ENCODE data around the gene EFCAB14. TPM values are rescaled to one million over a fixed set of nuclear protein-coding genes. Genes with fewer than 3 reads are reported as not detected.

The EFCAB14 gene, protein sequence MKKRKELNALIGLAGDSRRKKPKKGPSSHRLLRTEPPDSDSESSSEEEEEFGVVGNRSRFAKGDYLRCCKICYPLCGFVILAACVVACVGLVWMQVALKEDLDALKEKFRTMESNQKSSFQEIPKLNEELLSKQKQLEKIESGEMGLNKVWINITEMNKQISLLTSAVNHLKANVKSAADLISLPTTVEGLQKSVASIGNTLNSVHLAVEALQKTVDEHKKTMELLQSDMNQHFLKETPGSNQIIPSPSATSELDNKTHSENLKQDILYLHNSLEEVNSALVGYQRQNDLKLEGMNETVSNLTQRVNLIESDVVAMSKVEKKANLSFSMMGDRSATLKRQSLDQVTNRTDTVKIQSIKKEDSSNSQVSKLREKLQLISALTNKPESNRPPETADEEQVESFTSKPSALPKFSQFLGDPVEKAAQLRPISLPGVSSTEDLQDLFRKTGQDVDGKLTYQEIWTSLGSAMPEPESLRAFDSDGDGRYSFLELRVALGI
- total RNA-seq: 116 TPM
- long read RNA-seq, full-length matches to known transcripts: 46 of 123 reads
- long read RNA-seq, partial matches to known transcripts: 8 of 123 reads
- long read RNA-seq, other reads (novel, unspliced or antisense): 69 of 123 reads

DNA sequence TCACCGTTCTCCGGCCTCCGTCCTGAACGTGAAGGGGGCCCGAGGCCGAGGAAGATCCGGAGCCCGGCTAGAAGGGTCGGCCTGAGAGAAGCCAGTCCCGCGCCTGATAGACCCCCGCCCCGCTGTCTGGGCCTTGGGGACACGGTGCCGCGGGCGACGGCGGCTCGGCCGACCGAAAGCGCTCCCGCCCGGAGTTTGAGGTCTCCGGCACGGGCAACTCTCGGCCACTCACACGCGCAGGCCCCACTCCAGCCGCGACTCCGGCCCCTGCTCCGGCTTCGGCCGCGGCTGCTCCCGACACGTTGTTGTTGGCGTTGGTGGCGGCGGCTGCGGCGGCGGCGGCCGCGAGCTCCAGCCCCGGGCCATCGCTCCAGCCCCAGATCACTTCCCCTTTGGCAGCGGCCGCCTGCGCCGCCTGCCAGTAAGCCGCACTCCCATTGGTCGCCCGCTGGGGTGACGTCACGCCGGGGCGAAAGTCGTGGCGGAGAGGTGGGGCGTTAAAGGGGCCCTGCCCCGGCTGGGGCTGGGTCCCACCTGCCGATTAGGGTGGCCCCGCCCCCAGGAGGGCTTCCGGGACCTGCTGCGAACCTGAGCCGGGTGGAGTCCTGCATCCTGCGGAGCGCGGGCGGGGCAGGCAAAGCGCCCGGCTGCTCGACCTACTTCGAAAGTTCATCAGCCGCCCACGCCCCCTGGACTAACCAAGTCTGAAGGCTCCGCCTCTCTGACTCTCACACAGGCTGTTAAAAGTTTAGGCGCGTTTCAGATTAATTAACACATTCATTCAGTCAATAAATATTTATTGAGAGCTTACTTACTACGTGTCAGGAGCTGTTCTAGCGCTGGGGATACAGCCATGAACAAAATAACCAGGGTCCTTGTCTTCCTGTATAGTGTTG lies at the start of gene EFCAB14:
EFCAB14 (minus strand) TSS at position 388 of the 896 bp plus-strand sequence. CDS start 1,027 bp downstream, outside the sequence.
- Histone ChIP-seq H3K9me3 (no peaks in the 10 kb centered on the region), H3K27ac (peak within 1 kb of the TSS; percentile 96), H3K4me1 (peaks cover 43% of the 10 kb centered on the region), H3K27me3 (ENCODE audit: low read depth) (no peaks in the 10 kb centered on the region), H3K36me3 (peaks cover 29% of the 10 kb centered on the region), H3K4me3 (peak within 1 kb of the TSS; percentile 90)
- DNase-seq (peak; percentile 98), ATAC-seq (peak; percentile 98 to 99)
- TF ChIP-seq, protein P1, sequence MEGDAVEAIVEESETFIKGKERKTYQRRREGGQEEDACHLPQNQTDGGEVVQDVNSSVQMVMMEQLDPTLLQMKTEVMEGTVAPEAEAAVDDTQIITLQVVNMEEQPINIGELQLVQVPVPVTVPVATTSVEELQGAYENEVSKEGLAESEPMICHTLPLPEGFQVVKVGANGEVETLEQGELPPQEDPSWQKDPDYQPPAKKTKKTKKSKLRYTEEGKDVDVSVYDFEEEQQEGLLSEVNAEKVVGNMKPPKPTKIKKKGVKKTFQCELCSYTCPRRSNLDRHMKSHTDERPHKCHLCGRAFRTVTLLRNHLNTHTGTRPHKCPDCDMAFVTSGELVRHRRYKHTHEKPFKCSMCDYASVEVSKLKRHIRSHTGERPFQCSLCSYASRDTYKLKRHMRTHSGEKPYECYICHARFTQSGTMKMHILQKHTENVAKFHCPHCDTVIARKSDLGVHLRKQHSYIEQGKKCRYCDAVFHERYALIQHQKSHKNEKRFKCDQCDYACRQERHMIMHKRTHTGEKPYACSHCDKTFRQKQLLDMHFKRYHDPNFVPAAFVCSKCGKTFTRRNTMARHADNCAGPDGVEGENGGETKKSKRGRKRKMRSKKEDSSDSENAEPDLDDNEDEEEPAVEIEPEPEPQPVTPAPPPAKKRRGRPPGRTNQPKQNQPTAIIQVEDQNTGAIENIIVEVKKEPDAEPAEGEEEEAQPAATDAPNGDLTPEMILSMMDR (IDR thresholded peaks at IDR 0.05): no peak
- intact Hi-C loops (cut with DNase I): no loop called here

DNA sequence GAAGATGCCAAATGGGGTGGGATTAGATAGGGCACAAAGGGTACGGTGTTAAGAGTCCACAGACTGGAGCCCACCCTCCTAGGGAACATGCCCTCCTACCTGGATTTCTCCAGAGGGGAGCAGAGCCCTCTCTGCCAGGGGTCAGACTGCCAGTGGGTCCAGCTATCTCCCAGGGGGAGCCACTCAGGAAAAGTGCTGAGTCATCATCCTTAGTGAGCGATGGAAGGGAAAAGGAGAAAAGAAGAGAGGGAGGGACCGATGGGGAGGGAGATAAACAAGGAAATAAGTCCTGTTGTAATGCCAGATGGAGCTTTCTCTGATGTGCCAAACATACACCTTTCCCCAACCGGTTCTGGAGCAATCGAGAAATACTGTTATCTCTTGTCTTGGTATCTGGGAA lies 49.5 kb upstream of the EFCAB14 start:
- TF ChIP-seq, protein P1 (IDR thresholded peaks at IDR 0.05): no peak
- Histone ChIP-seq H3K27ac (peak overlapping the region; percentile 78), H3K4me3 (no peak overlapping the region), H3K27me3 (ENCODE audit: low read depth) (no peaks in the 10 kb centered on the region), H3K36me3 (no peaks in the 10 kb centered on the region), H3K9me3 (peaks cover 16% of the 10 kb centered on the region), H3K4me1 (peaks cover 8% of the 10 kb centered on the region)
- ATAC-seq (no peak), DNase-seq (no peak)
- intact Hi-C loops (cut with DNase I): no loop called here

DNA sequence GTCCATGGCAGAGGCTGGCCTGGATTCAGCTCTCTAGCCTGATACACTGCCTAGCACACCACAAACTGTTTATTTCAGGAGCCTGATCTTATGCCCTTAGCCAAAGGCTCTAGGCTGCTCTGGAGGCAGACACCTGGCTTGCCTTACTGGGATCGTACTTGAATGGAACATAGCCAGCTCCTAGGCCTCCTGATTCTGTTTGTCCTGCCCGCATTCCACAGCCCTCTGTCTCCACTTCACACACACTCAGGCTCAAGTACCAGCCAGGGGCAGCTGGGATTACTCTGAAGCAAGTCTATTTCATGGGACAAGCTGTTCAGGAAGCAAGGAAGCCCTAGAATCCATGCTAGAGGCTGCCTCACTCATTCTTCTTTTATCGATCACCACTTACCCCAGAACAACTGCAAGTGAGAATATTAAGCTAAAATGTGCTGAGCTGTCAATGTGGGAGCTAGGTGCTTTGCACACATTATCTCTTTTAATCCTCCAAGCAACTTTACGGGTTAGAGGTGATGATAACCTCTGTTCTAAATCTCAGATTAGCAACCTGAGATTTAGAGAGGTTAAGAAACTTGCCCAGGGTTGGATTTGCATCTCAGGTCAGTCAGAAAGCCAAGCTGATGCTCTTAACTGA lies 48.9 kb upstream of the EFCAB14 start:
- ATAC-seq: peak; percentile 95 to 97
- TF ChIP-seq, protein P1 (IDR thresholded peaks at IDR 0.05): no peak
- H3K27ac ChIP-seq: peak overlapping the region; percentile 78
- H3K4me3 ChIP-seq: no peak overlapping the region
- H3K27me3 ChIP-seq (ENCODE audit: low read depth): no peaks in the 10 kb centered on the region
- intact Hi-C loops (cut with DNase I): no loop called here
- DNase-seq: peak; percentile 79
- H3K36me3 ChIP-seq: no peaks in the 10 kb centered on the region
- peaks cover 8% of the 10 kb centered on the region for H3K4me1 ChIP-seq
- peaks cover 16% of the 10 kb centered on the region for H3K9me3 ChIP-seq

DNA sequence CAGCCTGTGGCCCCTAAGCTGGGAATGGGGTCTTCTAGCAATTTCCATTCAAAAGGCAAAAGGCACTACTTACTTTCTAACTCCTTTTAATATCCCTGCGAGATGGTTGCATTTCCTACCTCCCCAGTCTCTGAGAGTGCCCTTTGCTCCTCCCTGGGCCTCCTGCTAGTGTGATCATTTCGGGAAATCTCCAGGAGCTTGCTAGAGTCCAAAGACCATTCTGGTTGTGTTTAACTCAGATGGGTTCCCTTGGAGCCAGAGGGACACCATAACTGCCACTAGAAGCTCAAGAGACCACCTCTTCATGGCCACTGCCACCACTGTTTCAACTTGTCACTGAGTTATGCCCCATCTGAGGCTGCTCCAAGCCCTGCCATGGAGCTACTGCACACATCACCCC lies 45.5 kb upstream of the EFCAB14 start:
- intact Hi-C loops (cut with DNase I): no loop called here
- no peaks in the 10 kb centered on the region for H3K36me3 ChIP-seq
- TF ChIP-seq, protein P1 (IDR thresholded peaks at IDR 0.05): no peak
- no peaks in the 10 kb centered on the region for H3K9me3 ChIP-seq
- ATAC-seq (no peak), DNase-seq (no peak)
- no peak overlapping the region for H3K4me3 ChIP-seq
- no peaks in the 10 kb centered on the region for H3K27me3 ChIP-seq (ENCODE audit: low read depth)
- peaks cover 17% of the 10 kb centered on the region for H3K4me1 ChIP-seq
- H3K27ac ChIP-seq: no peak overlapping the region

DNA sequence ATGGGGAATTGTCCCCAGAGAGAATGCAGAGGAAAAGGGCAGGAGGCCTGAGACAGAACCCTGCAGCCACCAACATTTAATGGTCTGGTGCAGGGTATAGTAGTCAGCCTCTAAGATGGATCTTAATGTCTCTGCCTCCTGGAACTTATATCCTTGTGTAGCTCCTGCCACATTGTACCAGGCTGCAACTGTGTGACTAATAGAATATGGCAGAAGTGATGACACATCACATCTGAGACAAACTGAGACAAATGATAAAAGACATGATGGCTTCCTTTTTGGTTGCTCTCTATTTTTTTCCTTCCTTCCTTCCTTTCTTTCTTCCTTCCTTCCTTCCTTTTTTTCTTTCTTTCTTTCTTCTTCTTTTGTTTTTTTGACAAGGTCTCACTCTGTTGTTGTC lies 42.8 kb upstream of the EFCAB14 start:
- no peaks in the 10 kb centered on the region for H3K36me3 ChIP-seq
- TF ChIP-seq, protein P1 (IDR thresholded peaks at IDR 0.05): no peak
- no peak overlapping the region for H3K27ac ChIP-seq
- DNase-seq: no peak
- no peak overlapping the region for H3K4me3 ChIP-seq
- no peaks in the 10 kb centered on the region for H3K27me3 ChIP-seq (ENCODE audit: low read depth)
- no peaks in the 10 kb centered on the region for H3K9me3 ChIP-seq
- intact Hi-C loops (cut with DNase I): no loop called here
- H3K4me1 ChIP-seq: peaks cover 8% of the 10 kb centered on the region
- ATAC-seq: no peak
